GM12878 (cell line): Measurements from ENCODE around the gene EXOC3L4. TPM values are rescaled to one million over a fixed set of nuclear protein-coding genes. Genes with fewer than 3 reads are reported as not detected.

Experiments
- ATAC-seq: fragments of 200-7000 bp; cut with Tn5 transposase; 3 replicates; pipeline ENCODE4 v1.9.1; 2020; ENCODE audit warnings: mild to moderate bottlenecking, moderate library complexity
- BruUV-seq: library from RNA; stranded (reverse); fragments of 400-500 nt; replicated peaks from 2 replicates; lab custom pipeline; 2021; lab: Mats Ljungman, UMichigan
- CTCF ChIA-PET: fragments of 300-600 bp; sonication (Branson Sonifier 250); formaldehyde crosslinking; extraction: SDS; loops from one replicate; lab custom pipeline; 2021; ENCODE audit warnings: inconsistent platforms; lab: Yijun Ruan, JAX
- POLR2A ChIA-PET: fragments of 350-600 bp; formaldehyde crosslinking; extraction: SDS; loops from one replicate; lab custom pipeline; 2021; ENCODE audit warnings: inconsistent platforms; lab: Charles Lee
- RAD21 ChIA-PET: fragments of 300-600 bp; sonication (Branson Sonifier 250); formaldehyde crosslinking; loops from one replicate; lab custom pipeline; 2023; ENCODE audit warnings: antibody characterized with exemption; ENCODE audit not compliant: unreplicated experiment; lab: Charles Lee
- SMC1A ChIA-PET: fragments of 300-600 bp; sonication (Branson Sonifier 250); formaldehyde crosslinking; loops from one replicate; lab custom pipeline; 2023; ENCODE audit not compliant: unreplicated experiment, uncharacterized antibody; lab: Charles Lee
- DNase-seq: peaks from one replicate; pipeline ENCODE4 v3.0.0-alpha.2; 2011; ENCODE audit warnings: low read depth, low spot score
- FAIRE-seq: peaks from 3 replicates; lab custom pipeline; 2011; peaks lifted over from hg19 to GRCh38; lab: Jason Lieb, UNC
- H2AFZ ChIP-seq: 2 replicates; pipeline ENCODE4 v1.6.0; 2011; ENCODE audit warnings: low read depth, low read length, control low read depth; ENCODE audit not compliant: control insufficient read depth
- H3K27ac ChIP-seq: 2 replicates; pipeline ENCODE4 v1.5.1; 2011; ENCODE audit warnings: control low read depth; ENCODE audit not compliant: control insufficient read depth, insufficient read depth
- H3K27me3 ChIP-seq, 2 experiments: replicated peaks in 1 of 2; 2 replicates each; pipeline versions ENCODE4 v1.6.0 to v1.6.1; 2011; ENCODE audit warnings: low read length in 1 of 2; ENCODE audit not compliant: control insufficient read depth in 2 of 2, insufficient read depth in 2 of 2
- H3K36me3 ChIP-seq, 2 experiments: 2 replicates each; pipeline ENCODE4 v1.5.1; 2011; ENCODE audit warnings: low read length in 1 of 2; ENCODE audit not compliant: control insufficient read depth in 2 of 2, insufficient read depth in 2 of 2
- H3K4me1 ChIP-seq: 2 replicates; pipeline ENCODE4 v1.6.1; 2011; ENCODE audit warnings: mild to moderate bottlenecking, low read length, moderate library complexity, mixed read lengths; ENCODE audit not compliant: control insufficient read depth, insufficient read depth
- H3K4me2 ChIP-seq: 2 replicates; pipeline ENCODE4 v1.6.0; 2011; ENCODE audit warnings: control low read depth; ENCODE audit not compliant: control insufficient read depth, insufficient read depth
- H3K4me3 ChIP-seq: fragments of 200-600 bp; sonication (generic); 2 replicates; pipeline ENCODE4 v1.5.1; 2016
- H3K79me2 ChIP-seq: 2 replicates; pipeline ENCODE4 v1.6.0; 2011; ENCODE audit warnings: low read length; ENCODE audit not compliant: control insufficient read depth, insufficient read depth
- H3K9ac ChIP-seq: 2 replicates; pipeline ENCODE4 v1.8.0; 2011; ENCODE audit warnings: low read length, control low read depth, mixed read lengths; ENCODE audit not compliant: control insufficient read depth, insufficient read depth
- H3K9me3 ChIP-seq: replicated peaks from 3 replicates; pipeline ENCODE4 v1.5.1; 2011; ENCODE audit warnings: mild to moderate bottlenecking, low read length; ENCODE audit not compliant: control insufficient read depth, insufficient read depth
- H4K20me1 ChIP-seq: 2 replicates; pipeline ENCODE4 v1.6.0; 2011; ENCODE audit not compliant: control insufficient read depth, insufficient read depth
- BRCA1 ChIP-seq: IDR thresholded peaks from 2 replicates; pipeline ENCODE4 v1.6.1; 2011; ENCODE audit warnings: low read depth, low read length, improper control_type of control experiment
- EGR1 ChIP-seq, 2 experiments: IDR thresholded peaks; 1 replicate in 1 of 2; 2 replicates in 1 of 2; pipeline ENCODE4 v1.6.1; 2011 to 2012; ENCODE audit warnings: low read depth in 2 of 2, low read length in 2 of 2, borderline replicate concordance in 1 of 2, mild to moderate bottlenecking in 1 of 2, moderate library complexity in 1 of 2
- EP300 ChIP-seq, 2 experiments: fragments of 150-350 bp in 1 of 2; IDR thresholded peaks; 2 replicates each; pipeline ENCODE4 v1.6.1; 2011 to 2012; ENCODE audit warnings: low read depth in 2 of 2, low read length in 2 of 2, borderline replicate concordance in 1 of 2, improper control_type of control experiment in 1 of 2, inconsistent platforms in 1 of 2; ENCODE audit not compliant: control insufficient read depth in 1 of 2
- ESRRA ChIP-seq: IDR thresholded peaks from 2 replicates; pipeline ENCODE4 v1.6.1; 2012; ENCODE audit warnings: mild to moderate bottlenecking, low read length, improper control_type of control experiment
- GATAD2B ChIP-seq: fragments of 450-650 bp; conservative IDR thresholded peaks from 2 replicates; pipeline ENCODE4 v1.6.1; 2017; ENCODE audit warnings: low read depth, mild to moderate bottlenecking, moderate library complexity
- HCFC1 ChIP-seq: fragments of 150-350 bp; IDR thresholded peaks from 2 replicates; pipeline ENCODE4 v1.6.1; 2014; ENCODE audit warnings: low read length
- JUNB ChIP-seq: IDR thresholded peaks from 2 replicates; pipeline ENCODE4 v1.6.1; 2016; ENCODE audit warnings: antibody characterized with exemption, mild to moderate bottlenecking
- MYC ChIP-seq: IDR thresholded peaks from 2 replicates; pipeline ENCODE4 v1.6.1; 2011; ENCODE audit warnings: mild to moderate bottlenecking, low read length, moderate library complexity, inconsistent platforms; ENCODE audit not compliant: insufficient read depth, insufficient replicate concordance, insufficient read length, severe bottlenecking
- POLR2A ChIP-seq: IDR thresholded peaks from 2 replicates; pipeline ENCODE4 v1.6.1; 2011; ENCODE audit warnings: low read depth, mild to moderate bottlenecking, low read length
- RELA ChIP-seq: fragments of 450-650 bp; IDR thresholded peaks from 2 replicates; pipeline ENCODE4 v1.8.0; 2014; ENCODE audit warnings: borderline replicate concordance; ENCODE audit not compliant: partially characterized antibody
- SMARCA5 ChIP-seq: fragments of 450-650 bp; IDR thresholded peaks from 2 replicates; pipeline ENCODE4 v1.6.1; 2017; ENCODE audit warnings: mild to moderate bottlenecking
- SUPT20H ChIP-seq: IDR thresholded peaks from 2 replicates; pipeline ENCODE4 v1.6.1; 2011; ENCODE audit warnings: low read depth, mild to moderate bottlenecking, low read length, moderate library complexity, borderline replicate concordance; ENCODE audit not compliant: control insufficient read depth
- TCF3 ChIP-seq: IDR thresholded peaks from 2 replicates; pipeline ENCODE4 v1.6.1; 2012; ENCODE audit warnings: low read depth, mild to moderate bottlenecking, low read length, borderline replicate concordance; ENCODE audit not compliant: insufficient read depth
- WGBS: methylation state at CpG from one replicate; pipeline ENCODE4 v1.1.6; 2016; ENCODE audit warnings: low lambda C conversion rate; ENCODE audit not compliant: insufficient replicate concordance, insufficient coverage; ENCODE audit errors: missing lambda C conversion rate; 5-methylcytosine and 5-hydroxymethylcytosine counted together
- in situ Hi-C: fragments of 300-500 bp; cut with MboI; formaldehyde crosslinking; loops from 9 replicates; pipeline ENCODE4 v1.14.3; 2018; ENCODE audit warnings: mixed read lengths
- intact Hi-C: fragments of 100-400 bp; cut with micrococcal nuclease; formaldehyde crosslinking; loops from one replicate; pipeline ENCODE4 v1.14.2; 2022; ENCODE audit not compliant: unreplicated experiment
- polyA plus RNA-seq, 11 experiments: library from polyadenylated mRNA; depleted of rRNA in 4 of 11; unstranded in 6 of 11; stranded (reverse) in 5 of 11; fragments of >200 nt; fragmentation: Nextera tagmentation in 4 of 11; fragmentation: Illumina TruSeq in 1 of 11; extraction: Ambion mirVana in 4 of 11; extraction: Trizol in 1 of 11; gene quantifications; 1 replicate in 1 of 11; 2 replicates in 10 of 11; pipeline versions ENCODE4 v1.2.1 to v1.2.3, GENCODE V29; 2011 to 2016; ENCODE audit warnings: inconsistent platforms in 2 of 11, missing spikeins in 2 of 11, low read depth in 1 of 11
- total RNA-seq, 4 experiments: library from RNA; depleted of rRNA in 3 of 4; stranded (reverse); fragments of >200 nt in 3 of 4; fragmentation: Illumina TruSeq in 1 of 4; extraction: Trizol in 1 of 4; gene quantifications; 2 replicates each; pipeline versions ENCODE4 v1.2.1 to v1.2.3, GENCODE V29; 2013 to 2021
- TF ChIP-seq, protein P1 (sequence below): fragments of 450-650 bp; IDR thresholded peaks from 2 replicates; pipeline ENCODE4 v1.6.1; 2017; ENCODE audit warnings: low read depth, mild to moderate bottlenecking, moderate library complexity
- TF ChIP-seq, protein P2 (sequence below): fragments of 450-650 bp; IDR thresholded peaks from 2 replicates; pipeline ENCODE4 v1.6.1; 2016; ENCODE audit warnings: mild to moderate bottlenecking, moderate library complexity, borderline replicate concordance
- TF ChIP-seq, protein P3 (sequence below): IDR thresholded peaks from 2 replicates; pipeline ENCODE4 v1.6.1; 2012; ENCODE audit warnings: low read depth, low read length, improper control_type of control experiment
- TF ChIP-seq, protein P4 (sequence below): IDR thresholded peaks from 2 replicates; pipeline ENCODE4 v1.6.1; 2011; ENCODE audit warnings: borderline replicate concordance, low read depth, mild to moderate bottlenecking, moderate library complexity, low read length; ENCODE audit not compliant: insufficient read depth, poor library complexity, severe bottlenecking

EXOC3L4 gene
- total and polyA plus RNA-seq, 10 of the 15 experiments (the other 5 are each of a cell fraction or from before 2014, with no cell fraction given), result not detected

DNA sequence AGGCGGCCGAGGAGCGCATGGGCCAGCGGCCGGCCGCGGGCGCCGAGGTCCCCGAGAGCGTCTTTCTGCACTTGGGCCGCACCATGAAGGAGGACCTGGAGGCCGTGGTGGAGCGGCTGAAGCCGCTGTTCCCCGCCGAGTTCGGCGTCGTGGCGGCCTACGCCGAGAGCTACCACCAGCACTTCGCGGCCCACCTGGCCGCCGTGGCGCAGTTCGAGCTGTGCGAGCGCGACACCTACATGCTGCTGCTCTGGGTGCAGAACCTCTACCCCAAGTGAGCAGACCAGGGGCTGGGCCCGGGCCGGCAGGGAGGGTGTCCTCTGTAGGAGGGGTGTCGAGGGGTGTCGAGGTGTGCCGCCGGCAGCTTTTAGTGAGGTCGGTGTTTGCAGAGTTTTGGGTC, 32.8 kb downstream of the EXOC3L4 start:
- H3K9me3 ChIP-seq, result no peaks in the 10 kb centered on the region
- in situ Hi-C loops, result no loop called here
- ChIA-PET POLR2A (no interaction called here), RAD21 (no interaction called here), CTCF (no interaction called here), SMC1A (interaction anchor here (1.0 to 1.8 kb wide), 2 partner anchors 22 to 57 kb away, joined by 3 to 6 read pairs; no protein-coding TSS in a partner anchor)
- BruUV-seq, result no TSS peak
- H3K4me2 ChIP-seq, result no peak overlapping the region
- no peak overlapping the region; the same call in 1 of the 2 replicates for H3K4me3 ChIP-seq
- H3K27me3 ChIP-seq, result no peaks in the 10 kb centered on the region
- WGBS, result 99% methylated on average over 36 of the region's 39 CpGs
- H3K4me1 ChIP-seq, result peaks cover 9% of the 10 kb centered on the region
- peaks cover 21% of the 10 kb centered on the region for H3K79me2 ChIP-seq
- ATAC-seq (no peak), FAIRE-seq (no peak), DNase-seq (no peak)
- TF ChIP-seq POLR2A (no peak), HCFC1 (no peak), EGR1 (IDR thresholded peaks at IDR 0.05; ENCODE audit: borderline replicate concordance in 1 of 2, low read depth in 2 of 2, low read length in 2 of 2) (no peak), SMARCA5 (no peak), EP300 (IDR thresholded peaks at IDR 0.05; ENCODE audit: borderline replicate concordance in 1 of 2, control insufficient read depth in 1 of 2, low read depth in 2 of 2, low read length in 2 of 2) (no peak), MYC (no peak), GATAD2B (no peak), JUNB (no peak), RELA (no peak), TCF3 (no peak), BRCA1 (no peak), ESRRA (no peak), SUPT20H (no peak)
- TF ChIP-seq, protein P1, sequence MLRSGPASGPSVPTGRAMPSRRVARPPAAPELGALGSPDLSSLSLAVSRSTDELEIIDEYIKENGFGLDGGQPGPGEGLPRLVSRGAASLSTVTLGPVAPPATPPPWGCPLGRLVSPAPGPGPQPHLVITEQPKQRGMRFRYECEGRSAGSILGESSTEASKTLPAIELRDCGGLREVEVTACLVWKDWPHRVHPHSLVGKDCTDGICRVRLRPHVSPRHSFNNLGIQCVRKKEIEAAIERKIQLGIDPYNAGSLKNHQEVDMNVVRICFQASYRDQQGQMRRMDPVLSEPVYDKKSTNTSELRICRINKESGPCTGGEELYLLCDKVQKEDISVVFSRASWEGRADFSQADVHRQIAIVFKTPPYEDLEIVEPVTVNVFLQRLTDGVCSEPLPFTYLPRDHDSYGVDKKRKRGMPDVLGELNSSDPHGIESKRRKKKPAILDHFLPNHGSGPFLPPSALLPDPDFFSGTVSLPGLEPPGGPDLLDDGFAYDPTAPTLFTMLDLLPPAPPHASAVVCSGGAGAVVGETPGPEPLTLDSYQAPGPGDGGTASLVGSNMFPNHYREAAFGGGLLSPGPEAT, result no peak
- TF ChIP-seq, protein P2, sequence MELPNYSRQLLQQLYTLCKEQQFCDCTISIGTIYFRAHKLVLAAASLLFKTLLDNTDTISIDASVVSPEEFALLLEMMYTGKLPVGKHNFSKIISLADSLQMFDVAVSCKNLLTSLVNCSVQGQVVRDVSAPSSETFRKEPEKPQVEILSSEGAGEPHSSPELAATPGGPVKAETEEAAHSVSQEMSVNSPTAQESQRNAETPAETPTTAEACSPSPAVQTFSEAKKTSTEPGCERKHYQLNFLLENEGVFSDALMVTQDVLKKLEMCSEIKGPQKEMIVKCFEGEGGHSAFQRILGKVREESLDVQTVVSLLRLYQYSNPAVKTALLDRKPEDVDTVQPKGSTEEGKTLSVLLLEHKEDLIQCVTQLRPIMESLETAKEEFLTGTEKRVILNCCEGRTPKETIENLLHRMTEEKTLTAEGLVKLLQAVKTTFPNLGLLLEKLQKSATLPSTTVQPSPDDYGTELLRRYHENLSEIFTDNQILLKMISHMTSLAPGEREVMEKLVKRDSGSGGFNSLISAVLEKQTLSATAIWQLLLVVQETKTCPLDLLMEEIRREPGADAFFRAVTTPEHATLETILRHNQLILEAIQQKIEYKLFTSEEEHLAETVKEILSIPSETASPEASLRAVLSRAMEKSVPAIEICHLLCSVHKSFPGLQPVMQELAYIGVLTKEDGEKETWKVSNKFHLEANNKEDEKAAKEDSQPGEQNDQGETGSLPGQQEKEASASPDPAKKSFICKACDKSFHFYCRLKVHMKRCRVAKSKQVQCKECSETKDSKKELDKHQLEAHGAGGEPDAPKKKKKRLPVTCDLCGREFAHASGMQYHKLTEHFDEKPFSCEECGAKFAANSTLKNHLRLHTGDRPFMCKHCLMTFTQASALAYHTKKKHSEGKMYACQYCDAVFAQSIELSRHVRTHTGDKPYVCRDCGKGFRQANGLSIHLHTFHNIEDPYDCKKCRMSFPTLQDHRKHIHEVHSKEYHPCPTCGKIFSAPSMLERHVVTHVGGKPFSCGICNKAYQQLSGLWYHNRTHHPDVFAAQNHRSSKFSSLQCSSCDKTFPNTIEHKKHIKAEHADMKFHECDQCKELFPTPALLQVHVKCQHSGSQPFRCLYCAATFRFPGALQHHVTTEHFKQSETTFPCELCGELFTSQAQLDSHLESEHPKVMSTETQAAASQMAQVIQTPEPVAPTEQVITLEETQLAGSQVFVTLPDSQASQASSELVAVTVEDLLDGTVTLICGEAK, result no peak
- TF ChIP-seq, protein P3, sequence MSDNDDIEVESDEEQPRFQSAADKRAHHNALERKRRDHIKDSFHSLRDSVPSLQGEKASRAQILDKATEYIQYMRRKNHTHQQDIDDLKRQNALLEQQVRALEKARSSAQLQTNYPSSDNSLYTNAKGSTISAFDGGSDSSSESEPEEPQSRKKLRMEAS, result no peak
- TF ChIP-seq, protein P4, sequence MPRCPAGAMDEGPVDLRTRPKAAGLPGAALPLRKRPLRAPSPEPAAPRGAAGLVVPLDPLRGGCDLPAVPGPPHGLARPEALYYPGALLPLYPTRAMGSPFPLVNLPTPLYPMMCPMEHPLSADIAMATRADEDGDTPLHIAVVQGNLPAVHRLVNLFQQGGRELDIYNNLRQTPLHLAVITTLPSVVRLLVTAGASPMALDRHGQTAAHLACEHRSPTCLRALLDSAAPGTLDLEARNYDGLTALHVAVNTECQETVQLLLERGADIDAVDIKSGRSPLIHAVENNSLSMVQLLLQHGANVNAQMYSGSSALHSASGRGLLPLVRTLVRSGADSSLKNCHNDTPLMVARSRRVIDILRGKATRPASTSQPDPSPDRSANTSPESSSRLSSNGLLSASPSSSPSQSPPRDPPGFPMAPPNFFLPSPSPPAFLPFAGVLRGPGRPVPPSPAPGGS, result no peak
- no peak overlapping the region for H2AFZ ChIP-seq
- intact Hi-C loops, result no loop called here
- peaks cover 0 to 5% of the 10 kb centered on the region in 2 experiments; a peak in 2 of 4 replicates for H3K36me3 ChIP-seq
- H3K9ac ChIP-seq, result no peak overlapping the region
- H4K20me1 ChIP-seq, result no peaks in the 10 kb centered on the region
- H3K27ac ChIP-seq, result no peak overlapping the region
